ENCODE results near the gene HSPE1.
"Not testable (repeated sequence)": the region's sequence is repeated elsewhere in the genome, so short reads cannot be mapped to it uniquely, and the experiment has no call there.

Gene HSPE1

GRCh38 chr2:197464175-197464574 lies 36.0 kb upstream of the HSPE1 start:
- Histone ChIP-seq H3K9ac (ENCODE audit: low read length) (no peak overlapping the region), H3K4me3 (ENCODE audit: low read depth, low read length) (no peak overlapping the region), H3K27me3 (ENCODE audit: control insufficient read depth, insufficient read depth, low read length) (no peaks in the 10 kb centered on the region), H3K4me1 (ENCODE audit: control insufficient read depth, insufficient read depth, low read length) (no peaks in the 10 kb centered on the region), H3K36me3 (ENCODE audit: control insufficient read depth, insufficient read depth, low read length) (peaks cover 63% of the 10 kb centered on the region), H3K27ac (ENCODE audit: low read depth, low read length) (no peak overlapping the region), H3K9me3 (ENCODE audit: control insufficient read depth, insufficient read depth, low read depth, low read length) (no peaks in the 10 kb centered on the region)

- Histone ChIP-seq H3K9me3 (ENCODE audit: control insufficient read depth, insufficient read depth, low read depth, low read length) (no peaks in the 10 kb centered on the region), H3K36me3 (ENCODE audit: control insufficient read depth, insufficient read depth, low read length) (peaks cover 82% of the 10 kb centered on the region), H3K4me1 (ENCODE audit: control insufficient read depth, insufficient read depth, low read length) (no peaks in the 10 kb centered on the region), H3K9ac (ENCODE audit: low read length) (no peak overlapping the region), H3K27me3 (ENCODE audit: control insufficient read depth, insufficient read depth, low read length) (no peaks in the 10 kb centered on the region), H3K4me3 (ENCODE audit: low read depth, low read length) (no peak overlapping the region), H3K27ac (ENCODE audit: low read depth, low read length) (no peak overlapping the region)
Observed at GRCh38 chr2:197472166-197472565, 28.0 kb upstream of the HSPE1 start.

- H3K27ac ChIP-seq (ENCODE audit: low read depth, low read length), result no peak overlapping the region
- no peak overlapping the region for H3K9ac ChIP-seq (ENCODE audit: low read length)
- no peaks in the 10 kb centered on the region for H3K4me1 ChIP-seq (ENCODE audit: control insufficient read depth, insufficient read depth, low read length)
- no peaks in the 10 kb centered on the region for H3K9me3 ChIP-seq (ENCODE audit: control insufficient read depth, insufficient read depth, low read depth, low read length)
- no peak overlapping the region for H3K4me3 ChIP-seq (ENCODE audit: low read depth, low read length)
- H3K36me3 ChIP-seq (ENCODE audit: control insufficient read depth, insufficient read depth, low read length), result peaks cover 55% of the 10 kb centered on the region
- H3K27me3 ChIP-seq (ENCODE audit: control insufficient read depth, insufficient read depth, low read length), result no peaks in the 10 kb centered on the region
Observed at GRCh38 chr2:197477797-197478196, 22.4 kb upstream of the HSPE1 start.

- peaks cover 40% of the 10 kb centered on the region for H3K36me3 ChIP-seq (ENCODE audit: control insufficient read depth, insufficient read depth, low read length)
Observed at GRCh38 chr2:197480165-197481036, 19.8 kb upstream of the HSPE1 start.

GRCh38 chr2:197484248-197484647 lies 15.9 kb upstream of the HSPE1 start:
- not testable (repeated sequence) for H3K4me3 ChIP-seq (ENCODE audit: low read depth, low read length); H3K4me1 ChIP-seq (ENCODE audit: control insufficient read depth, insufficient read depth, low read length); H3K27me3 ChIP-seq (ENCODE audit: control insufficient read depth, insufficient read depth, low read length); H3K27ac ChIP-seq (ENCODE audit: low read depth, low read length); H3K9ac ChIP-seq (ENCODE audit: low read length)
- peaks cover 11% of the 10 kb centered on the region for H3K9me3 ChIP-seq (ENCODE audit: control insufficient read depth, insufficient read depth, low read depth, low read length)
- peaks cover 49% of the 10 kb centered on the region for H3K36me3 ChIP-seq (ENCODE audit: control insufficient read depth, insufficient read depth, low read length)

More at GRCh38 chr2:197480165-197481036, 19.8 kb upstream of the HSPE1 start:
- Histone ChIP-seq H3K4me3 (ENCODE audit: low read depth, low read length) (no peak overlapping the region), H3K4me1 (ENCODE audit: control insufficient read depth, insufficient read depth, low read length) (no peaks in the 10 kb centered on the region), H3K27me3 (ENCODE audit: control insufficient read depth, insufficient read depth, low read length) (no peaks in the 10 kb centered on the region), H3K27ac (ENCODE audit: low read depth, low read length) (no peak overlapping the region), H3K9me3 (ENCODE audit: control insufficient read depth, insufficient read depth, low read depth, low read length) (peaks cover 11% of the 10 kb centered on the region), H3K9ac (ENCODE audit: low read length) (no peak overlapping the region)

DNA sequence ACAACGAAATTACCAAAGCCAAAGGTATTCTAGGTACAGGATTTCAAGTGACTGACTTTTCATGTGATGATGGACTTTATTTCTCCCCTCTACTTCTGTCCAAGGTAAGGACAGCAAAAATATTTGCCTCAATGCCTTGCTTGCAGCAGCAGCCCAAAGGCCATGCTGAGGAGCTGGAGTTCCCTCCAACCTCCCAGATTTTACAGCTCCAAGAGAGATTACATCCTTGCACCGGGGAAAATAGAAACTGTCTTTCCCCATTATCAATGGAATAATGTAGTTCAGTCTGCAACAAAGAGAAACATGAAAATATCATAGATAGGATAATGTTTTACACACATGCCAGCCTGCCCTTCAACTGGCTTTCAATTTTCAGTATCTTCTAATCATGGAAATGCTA lies 14.0 kb upstream of the HSPE1 start:
- Histone ChIP-seq H3K9ac (ENCODE audit: low read length) (no peak overlapping the region), H3K9me3 (ENCODE audit: control insufficient read depth, insufficient read depth, low read depth, low read length) (peaks cover 11% of the 10 kb centered on the region), H3K4me3 (ENCODE audit: low read depth, low read length) (no peak overlapping the region), H3K27ac (ENCODE audit: low read depth, low read length) (no peak overlapping the region), H3K27me3 (ENCODE audit: control insufficient read depth, insufficient read depth, low read length) (no peaks in the 10 kb centered on the region), H3K36me3 (ENCODE audit: control insufficient read depth, insufficient read depth, low read length) (peaks cover 62% of the 10 kb centered on the region), H3K4me1 (ENCODE audit: control insufficient read depth, insufficient read depth, low read length) (no peaks in the 10 kb centered on the region)

DNA sequence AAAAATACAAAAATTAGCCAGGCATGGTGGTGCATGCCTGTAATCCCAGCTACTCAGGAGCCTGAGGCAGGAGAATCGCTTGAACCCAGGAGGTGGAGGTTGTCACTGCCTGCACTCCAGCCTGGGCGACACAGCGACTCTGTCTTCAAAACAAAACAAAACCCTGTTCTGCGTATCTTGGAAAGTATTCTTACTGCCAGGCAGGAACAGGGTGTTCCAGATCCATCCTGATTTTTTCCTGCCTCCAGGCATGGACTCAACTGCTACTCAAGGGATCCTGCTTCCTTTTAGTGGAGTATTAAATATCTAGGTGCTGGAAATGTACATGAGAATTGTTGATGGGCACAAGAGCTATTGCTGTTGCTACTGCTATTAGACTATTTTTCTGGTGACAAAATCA lies 12.8 kb upstream of the HSPE1 start:
- Histone ChIP-seq H3K9ac (ENCODE audit: low read length) (no peak overlapping the region), H3K4me1 (ENCODE audit: control insufficient read depth, insufficient read depth, low read length) (no peaks in the 10 kb centered on the region), H3K27me3 (ENCODE audit: control insufficient read depth, insufficient read depth, low read length) (no peaks in the 10 kb centered on the region), H3K4me3 (ENCODE audit: low read depth, low read length) (no peak overlapping the region), H3K27ac (ENCODE audit: low read depth, low read length) (no peak overlapping the region), H3K9me3 (ENCODE audit: control insufficient read depth, insufficient read depth, low read depth, low read length) (peaks cover 11% of the 10 kb centered on the region), H3K36me3 (ENCODE audit: control insufficient read depth, insufficient read depth, low read length) (peaks cover 72% of the 10 kb centered on the region)

- Histone ChIP-seq H3K27me3 (ENCODE audit: control insufficient read depth, insufficient read depth, low read length) (no peaks in the 10 kb centered on the region), H3K9ac (ENCODE audit: low read length) (no peak overlapping the region), H3K36me3 (ENCODE audit: control insufficient read depth, insufficient read depth, low read length) (peaks cover 85% of the 10 kb centered on the region), H3K27ac (ENCODE audit: low read depth, low read length) (no peak overlapping the region), H3K4me3 (ENCODE audit: low read depth, low read length) (no peak overlapping the region), H3K4me1 (ENCODE audit: control insufficient read depth, insufficient read depth, low read length) (peaks cover 20% of the 10 kb centered on the region), H3K9me3 (ENCODE audit: control insufficient read depth, insufficient read depth, low read depth, low read length) (no peaks in the 10 kb centered on the region)
Observed at GRCh38 chr2:197495433-197496134, 4.6 kb upstream of the HSPE1 start.

DNA sequence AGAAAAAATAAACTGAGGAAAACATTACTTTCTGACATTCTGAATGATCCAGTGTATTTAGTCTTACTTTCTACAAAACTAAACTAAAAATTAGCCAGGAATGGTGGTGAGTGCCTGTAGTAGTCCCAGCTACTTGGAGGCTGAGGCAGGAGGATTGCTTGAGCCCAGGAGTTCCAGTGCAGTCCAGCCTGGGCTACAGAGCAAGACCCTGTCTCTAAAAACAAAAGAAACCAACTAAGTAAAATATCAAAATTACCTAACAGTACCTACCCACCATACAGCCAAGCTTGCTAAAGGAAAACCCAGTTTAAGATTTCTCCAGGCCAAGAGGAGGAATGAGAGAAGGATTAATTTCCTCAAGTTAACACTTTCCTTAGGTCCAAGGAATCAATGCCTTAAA lies 3.5 kb upstream of the HSPE1 start:
- no peak overlapping the region for H3K9ac ChIP-seq (ENCODE audit: low read length)
- peaks cover 77% of the 10 kb centered on the region for H3K36me3 ChIP-seq (ENCODE audit: control insufficient read depth, insufficient read depth, low read length)
- no peaks in the 10 kb centered on the region for H3K9me3 ChIP-seq (ENCODE audit: control insufficient read depth, insufficient read depth, low read depth, low read length)
- peaks cover 20% of the 10 kb centered on the region for H3K4me1 ChIP-seq (ENCODE audit: control insufficient read depth, insufficient read depth, low read length)
- H3K4me3 ChIP-seq (ENCODE audit: low read depth, low read length), result peak overlapping the region; percentile 89
- no peaks in the 10 kb centered on the region for H3K27me3 ChIP-seq (ENCODE audit: control insufficient read depth, insufficient read depth, low read length)
- H3K27ac ChIP-seq (ENCODE audit: low read depth, low read length), result no peak overlapping the region

DNA sequence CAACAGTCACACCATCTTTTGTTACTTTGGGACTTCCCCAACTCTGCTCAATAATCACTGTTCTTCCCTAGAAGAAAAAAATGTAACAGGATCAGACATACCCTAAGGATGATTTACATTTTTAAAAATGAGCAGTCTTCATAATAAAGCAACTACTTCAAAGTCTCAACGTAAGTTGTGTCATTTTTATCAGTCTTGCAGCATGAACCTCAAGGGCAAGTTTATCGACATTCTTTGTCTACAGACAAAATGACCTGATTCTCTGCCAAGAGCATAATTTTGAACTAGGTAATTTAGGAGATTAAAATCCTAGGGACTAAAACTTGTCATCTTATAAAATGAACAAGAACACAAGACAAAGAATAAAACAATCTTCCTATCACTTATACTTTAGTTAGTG lies 2.9 kb upstream of the HSPE1 start:
- peak overlapping the region; percentile 89 for H3K4me3 ChIP-seq (ENCODE audit: low read depth, low read length)
- H3K27me3 ChIP-seq (ENCODE audit: control insufficient read depth, insufficient read depth, low read length), result no peaks in the 10 kb centered on the region
- no peaks in the 10 kb centered on the region for H3K9me3 ChIP-seq (ENCODE audit: control insufficient read depth, insufficient read depth, low read depth, low read length)
- H3K4me1 ChIP-seq (ENCODE audit: control insufficient read depth, insufficient read depth, low read length), result peaks cover 20% of the 10 kb centered on the region
- peaks cover 77% of the 10 kb centered on the region for H3K36me3 ChIP-seq (ENCODE audit: control insufficient read depth, insufficient read depth, low read length)
- H3K27ac ChIP-seq (ENCODE audit: low read depth, low read length), result no peak overlapping the region
- peak overlapping the region; percentile 95 for H3K9ac ChIP-seq (ENCODE audit: low read length)

DNA sequence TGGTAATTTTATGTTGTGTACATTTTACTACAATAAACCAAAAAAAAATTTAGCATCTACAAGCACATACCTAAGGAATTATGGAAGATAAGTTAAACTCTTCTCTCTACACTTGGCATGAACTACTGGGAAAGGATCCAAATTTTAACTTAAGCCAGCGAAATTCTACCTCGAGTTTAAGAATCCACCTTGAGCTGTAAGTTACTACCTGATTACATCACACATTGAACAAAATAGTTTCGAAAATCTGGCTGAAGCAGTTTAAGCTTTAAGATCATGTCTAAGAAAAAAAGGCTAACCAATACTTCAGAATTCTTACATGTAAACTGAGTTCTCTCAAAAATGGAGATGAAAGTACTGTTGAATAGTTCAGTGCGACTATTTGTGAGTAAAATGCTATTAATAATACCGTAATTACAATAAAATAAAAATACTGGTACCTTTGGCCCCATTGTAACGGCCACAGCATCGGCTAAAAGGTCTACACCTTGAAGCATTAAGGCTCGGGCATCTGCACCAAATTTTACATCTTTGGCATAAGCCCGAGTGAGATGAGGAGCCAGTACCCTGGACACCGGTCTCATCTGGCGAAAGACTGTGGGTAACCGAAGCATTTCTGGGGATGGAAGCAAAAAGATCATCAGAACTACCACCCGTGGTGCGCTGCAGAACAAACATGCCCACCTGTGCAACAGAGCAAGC lies 1.8 kb upstream of the HSPE1 start:
- H3K27me3 ChIP-seq (ENCODE audit: control insufficient read depth, insufficient read depth, low read length), result no peaks in the 10 kb centered on the region
- H3K4me1 ChIP-seq (ENCODE audit: control insufficient read depth, insufficient read depth, low read length), result peaks cover 20% of the 10 kb centered on the region
- no peaks in the 10 kb centered on the region for H3K9me3 ChIP-seq (ENCODE audit: control insufficient read depth, insufficient read depth, low read depth, low read length)
- H3K36me3 ChIP-seq (ENCODE audit: control insufficient read depth, insufficient read depth, low read length), result peaks cover 76% of the 10 kb centered on the region
- H3K27ac ChIP-seq (ENCODE audit: low read depth, low read length), result peak overlapping the region; percentile 96
- peak overlapping the region; percentile 95 for H3K9ac ChIP-seq (ENCODE audit: low read length)
- H3K4me3 ChIP-seq (ENCODE audit: low read depth, low read length), result peak overlapping the region; percentile 89

Measured in HUES6 (cell line).